Measurements from ENCODE around the gene PIP. TPM values are rescaled to one million over a fixed set of nuclear protein-coding genes. Genes with fewer than 3 reads are reported as not detected.

PIP gene
- total RNA-seq: not detected

DNA sequence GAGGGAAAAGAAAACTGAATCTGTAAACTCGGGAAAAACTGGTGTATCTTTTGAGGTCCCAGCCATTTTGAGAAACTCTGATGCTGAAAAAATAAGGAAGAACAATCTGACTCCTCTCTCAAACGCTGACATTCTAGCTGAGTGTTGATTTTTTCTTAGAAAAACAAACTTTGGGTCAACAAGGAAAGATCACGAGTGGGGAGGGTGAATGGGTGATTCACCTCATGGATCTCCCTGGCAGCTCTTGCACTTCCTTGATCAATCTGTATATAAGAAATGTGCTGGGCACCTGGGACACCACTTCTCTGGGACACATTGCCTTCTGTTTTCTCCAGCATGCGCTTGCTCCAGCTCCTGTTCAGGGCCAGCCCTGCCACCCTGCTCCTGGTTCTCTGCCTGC, at the start of gene PIP:
Gene PIP, plus strand, starts transcription at position 297 of the 400 bp plus-strand sequence. Its CDS starts 40 bp downstream, at position 337.

DNA sequence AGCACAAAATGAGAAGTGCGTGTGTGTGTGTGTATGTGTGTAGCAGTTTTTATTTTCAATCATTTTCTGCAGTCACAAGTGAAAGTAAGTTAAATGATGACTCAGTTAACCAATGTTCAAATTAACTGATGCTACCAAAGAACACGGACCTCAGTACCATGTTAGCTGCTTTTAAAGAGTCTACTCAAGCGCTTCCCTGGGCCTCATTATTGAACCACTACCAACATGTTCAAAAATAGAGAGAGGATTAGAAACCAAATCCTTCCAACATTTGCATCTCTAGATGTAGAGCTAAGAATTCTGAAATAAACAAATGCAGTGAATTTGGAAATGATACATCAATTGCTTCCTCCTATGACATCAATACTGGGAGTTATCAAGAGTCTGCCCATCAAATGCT, 51.1 kb downstream of the PIP start, which contains the start of gene TAS2R39:
Gene TAS2R39, plus strand, starts transcription at position 396 of the 400 bp plus-strand sequence. Its CDS starts 0 bp downstream, at position 396.

Other genes with a start within 250 kb of the PIP start
- gene TRPV6, start 246.3 kb upstream of the PIP start, total RNA-seq: 0.94 TPM
- gene TRPV5, start 198.3 kb upstream of the PIP start, total RNA-seq: 0.31 TPM
- gene LLCFC1, start 192.6 kb upstream of the PIP start, total RNA-seq: not detected
- gene KEL, start 169.7 kb upstream of the PIP start, total RNA-seq: 3.8 TPM
- gene OR9A2, start 104.9 kb upstream of the PIP start, total RNA-seq: 5.6 TPM
- gene OR6V1, start 79.7 kb upstream of the PIP start, total RNA-seq: not detected
- gene TAS2R39, start 51.3 kb downstream of the PIP start, total RNA-seq: not detected
- gene TAS2R40, start 90.0 kb downstream of the PIP start, total RNA-seq: not detected
- 45.1 TPM for gene GSTK1, start 131.4 kb downstream of the PIP start, total RNA-seq
- not detected for gene TMEM139, start 152.9 kb downstream of the PIP start, total RNA-seq
- 41.6 TPM for gene CASP2, start 156.3 kb downstream of the PIP start, total RNA-seq
- not detected for gene CLCN1, start 184.0 kb downstream of the PIP start, total RNA-seq
- 99.5 TPM for gene FAM131B, start 230.6 kb downstream of the PIP start, total RNA-seq
- gene ZYX, start 249.3 kb downstream of the PIP start, total RNA-seq: 16.6 TPM

All from parietal lobe (tissue), 1 donor.